Upper lobe of right lung (tissue), 1 donor: Measurements from ENCODE around the gene ATP6V0B. TPM values are rescaled to one million over a fixed set of nuclear protein-coding genes. Genes with fewer than 3 reads are reported as not detected.

Source experiments
- ATAC-seq: fragments of 200-7000 bp; cut with Tn5 transposase; one replicate; pipeline ENCODE4 v1.9.1; 2020; ENCODE audit warnings: mild to moderate bottlenecking, moderate library complexity
- DNase-seq: peaks from one replicate; pipeline ENCODE4 v3.0.0-alpha.2; 2020
- H3K27ac ChIP-seq: fragments of 200-600 bp; one replicate; pipeline ENCODE4 v1.8.0; 2022
- H3K27me3 ChIP-seq: fragments of 200-600 bp; one replicate; pipeline ENCODE4 v1.8.0; 2022; ENCODE audit warnings: mild to moderate bottlenecking
- H3K36me3 ChIP-seq: fragments of 200-600 bp; one replicate; pipeline ENCODE4 v1.8.0; 2022
- H3K4me1 ChIP-seq: fragments of 200-600 bp; one replicate; pipeline ENCODE4 v1.8.0; 2022
- H3K4me3 ChIP-seq: fragments of 200-600 bp; one replicate; pipeline ENCODE4 v1.8.0; 2022; ENCODE audit warnings: mild to moderate bottlenecking
- H3K9me3 ChIP-seq: fragments of 200-600 bp; one replicate; pipeline ENCODE4 v1.8.0; 2022
- intact Hi-C: fragments of 100-400 bp; cut with DNase I; formaldehyde crosslinking; loops from one replicate; pipeline ENCODE4 v1.11.0; 2022
- total RNA-seq: library from RNA; stranded (reverse); fragmentation: NEBNext Ultra II Directional; extraction: Animal tissue kit (Norgen Biotek cat#: 25700); gene quantifications from one replicate; pipeline ENCODE4 v1.2.1, GENCODE V29; 2021
- TF ChIP-seq, protein P1 (sequence below): fragments of 200-600 bp; IDR thresholded peaks from one replicate; pipeline ENCODE4 v1.8.0; 2022; ENCODE audit warnings: antibody characterized with exemption
- donor health status: DM: no; HTN: yes; CAD: no; lungs with severe emphysema.

ATP6V0B gene
- total RNA-seq, 1 donor from 2014 or later = 191 TPM

DNA sequence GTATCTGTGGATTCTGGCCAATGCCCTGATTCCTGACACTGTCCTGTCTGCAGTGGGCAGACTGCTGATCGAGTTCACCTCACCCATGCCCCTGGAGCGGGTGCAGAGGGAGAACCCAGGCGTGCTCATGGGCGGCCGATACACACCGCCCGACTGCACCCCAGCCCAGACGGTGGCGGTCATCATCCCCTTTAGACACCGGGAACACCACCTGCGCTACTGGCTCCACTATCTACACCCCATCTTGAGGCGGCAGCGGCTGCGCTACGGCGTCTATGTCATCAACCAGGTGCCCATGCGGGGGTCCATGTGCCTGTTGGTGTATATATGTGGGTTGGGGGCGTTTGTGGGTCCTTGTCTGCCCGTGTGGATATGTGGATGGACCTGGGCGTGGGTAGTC, 6.9 kb downstream of the ATP6V0B start:
- no peak overlapping the region for H3K27ac ChIP-seq
- ATAC-seq = no peak
- intact Hi-C loops = no loop called here
- H3K4me3 ChIP-seq = no peak overlapping the region
- H3K4me1 ChIP-seq = peaks cover 19% of the 10 kb centered on the region
- H3K9me3 ChIP-seq = no peaks in the 10 kb centered on the region
- H3K27me3 ChIP-seq = no peaks in the 10 kb centered on the region
- H3K36me3 ChIP-seq = peaks cover 17% of the 10 kb centered on the region
- TF ChIP-seq, protein P1, sequence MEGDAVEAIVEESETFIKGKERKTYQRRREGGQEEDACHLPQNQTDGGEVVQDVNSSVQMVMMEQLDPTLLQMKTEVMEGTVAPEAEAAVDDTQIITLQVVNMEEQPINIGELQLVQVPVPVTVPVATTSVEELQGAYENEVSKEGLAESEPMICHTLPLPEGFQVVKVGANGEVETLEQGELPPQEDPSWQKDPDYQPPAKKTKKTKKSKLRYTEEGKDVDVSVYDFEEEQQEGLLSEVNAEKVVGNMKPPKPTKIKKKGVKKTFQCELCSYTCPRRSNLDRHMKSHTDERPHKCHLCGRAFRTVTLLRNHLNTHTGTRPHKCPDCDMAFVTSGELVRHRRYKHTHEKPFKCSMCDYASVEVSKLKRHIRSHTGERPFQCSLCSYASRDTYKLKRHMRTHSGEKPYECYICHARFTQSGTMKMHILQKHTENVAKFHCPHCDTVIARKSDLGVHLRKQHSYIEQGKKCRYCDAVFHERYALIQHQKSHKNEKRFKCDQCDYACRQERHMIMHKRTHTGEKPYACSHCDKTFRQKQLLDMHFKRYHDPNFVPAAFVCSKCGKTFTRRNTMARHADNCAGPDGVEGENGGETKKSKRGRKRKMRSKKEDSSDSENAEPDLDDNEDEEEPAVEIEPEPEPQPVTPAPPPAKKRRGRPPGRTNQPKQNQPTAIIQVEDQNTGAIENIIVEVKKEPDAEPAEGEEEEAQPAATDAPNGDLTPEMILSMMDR = no peak
- no peak for DNase-seq

DNA sequence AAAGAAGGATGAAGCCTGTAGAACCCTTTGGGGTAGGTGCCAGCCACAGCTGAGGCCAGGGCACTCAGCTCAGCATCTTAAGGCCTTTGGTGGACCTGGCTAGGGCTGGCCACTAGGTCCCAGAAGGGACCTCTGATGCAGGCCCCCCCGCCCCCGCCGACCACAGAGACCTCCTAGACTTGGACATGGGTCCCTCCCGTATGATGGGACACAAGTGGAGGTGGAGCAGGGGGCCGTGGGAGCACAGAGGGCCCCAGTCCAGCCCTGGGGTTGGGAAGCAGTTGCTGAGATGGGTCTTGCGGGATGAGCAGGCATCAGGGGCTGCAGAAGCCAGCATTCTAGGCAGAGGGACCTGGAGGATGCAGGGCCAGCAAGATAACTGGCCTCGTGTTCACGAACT, 7.5 kb downstream of the ATP6V0B start:
- peak; percentile 59 for DNase-seq
- H3K36me3 ChIP-seq = peaks cover 11% of the 10 kb centered on the region
- TF ChIP-seq, protein P1 = no peak
- no peak overlapping the region for H3K4me3 ChIP-seq
- no peak for ATAC-seq
- H3K9me3 ChIP-seq = no peaks in the 10 kb centered on the region
- H3K27me3 ChIP-seq = no peaks in the 10 kb centered on the region
- H3K4me1 ChIP-seq = peaks cover 13% of the 10 kb centered on the region
- H3K27ac ChIP-seq = no peak overlapping the region
- intact Hi-C loops = no loop called here

DNA sequence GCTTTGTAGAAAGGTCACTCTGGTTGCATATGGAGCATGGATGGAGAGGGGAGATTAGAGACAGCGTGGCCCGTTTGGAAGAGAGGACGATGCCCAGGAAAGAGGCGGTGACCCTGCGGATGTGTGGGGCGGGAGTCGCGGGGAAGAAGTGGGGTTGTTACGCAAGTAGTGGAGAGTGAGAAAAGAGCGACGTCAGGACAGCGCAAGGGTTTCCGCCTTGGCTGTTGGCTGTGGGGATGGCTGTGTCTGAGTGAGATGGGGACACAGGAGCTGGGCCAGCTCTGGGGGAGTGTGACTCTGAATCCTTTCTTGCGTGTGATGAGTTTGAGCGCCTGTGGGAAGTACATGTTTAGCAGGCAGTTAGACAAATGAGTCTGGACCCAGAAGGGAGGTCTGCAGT, 8.0 kb downstream of the ATP6V0B start:
- Histone ChIP-seq H3K27ac (no peak overlapping the region), H3K27me3 (no peaks in the 10 kb centered on the region), H3K4me1 (peaks cover 9% of the 10 kb centered on the region), H3K36me3 (peaks cover 6% of the 10 kb centered on the region), H3K4me3 (no peak overlapping the region), H3K9me3 (no peaks in the 10 kb centered on the region)
- ATAC-seq = no peak
- DNase-seq = peak; percentile 62
- intact Hi-C loops = no loop called here
- TF ChIP-seq, protein P1 = no peak

DNA sequence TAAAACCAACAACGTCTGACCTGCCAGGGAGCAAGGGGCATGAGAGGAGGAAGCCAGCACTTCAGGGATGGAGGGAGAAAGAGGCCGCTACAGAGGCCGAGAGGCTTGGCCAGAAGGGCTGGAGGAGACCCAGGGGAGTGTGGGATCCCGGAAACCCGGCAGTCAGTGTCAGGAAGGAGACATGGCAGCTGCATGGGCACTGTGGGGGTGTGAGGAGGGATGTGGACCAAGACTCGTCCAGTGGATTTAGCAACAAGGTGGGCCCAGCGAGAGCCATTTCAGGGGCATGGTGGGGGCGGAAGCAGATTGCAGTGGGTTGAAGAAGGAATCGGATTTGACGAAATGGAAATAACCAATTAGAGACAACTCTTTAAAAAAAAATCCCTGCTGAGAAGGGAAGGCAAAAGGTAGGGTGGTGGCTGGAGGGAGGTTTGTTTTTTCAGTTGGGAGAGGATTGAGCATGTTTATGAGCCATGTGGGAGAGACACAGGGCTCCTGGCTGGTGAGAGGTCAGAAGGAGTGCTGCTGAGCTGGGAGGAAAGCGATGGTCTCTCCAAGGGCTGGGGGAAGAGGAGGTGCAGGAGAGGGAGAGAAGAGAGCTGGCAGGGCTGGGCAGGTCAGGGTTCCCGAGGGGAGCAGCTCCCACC, 8.6 kb downstream of the ATP6V0B start:
- intact Hi-C loops = no loop called here
- TF ChIP-seq, protein P1 = no peak
- no peak for ATAC-seq

DNA sequence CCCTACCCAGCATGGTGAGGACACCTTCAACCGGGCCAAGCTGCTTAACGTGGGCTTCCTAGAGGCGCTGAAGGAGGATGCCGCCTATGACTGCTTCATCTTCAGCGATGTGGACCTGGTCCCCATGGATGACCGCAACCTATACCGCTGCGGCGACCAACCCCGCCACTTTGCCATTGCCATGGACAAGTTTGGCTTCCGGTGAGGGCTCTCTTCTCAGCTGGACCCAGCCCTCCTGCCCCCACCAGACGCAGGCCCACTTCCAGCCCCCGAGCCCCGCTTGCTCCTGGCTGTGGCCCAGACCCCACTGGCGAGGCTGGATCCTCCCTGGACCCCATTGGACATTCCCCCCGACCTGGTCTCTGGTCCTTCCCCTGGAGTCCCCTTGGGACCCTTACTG, 10.1 kb downstream of the ATP6V0B start:
- H3K27ac ChIP-seq = no peak overlapping the region
- TF ChIP-seq, protein P1 = no peak
- H3K9me3 ChIP-seq = no peaks in the 10 kb centered on the region
- H3K27me3 ChIP-seq = no peaks in the 10 kb centered on the region
- H3K36me3 ChIP-seq = no peaks in the 10 kb centered on the region
- no peak for ATAC-seq
- no peak overlapping the region for H3K4me3 ChIP-seq
- peak; percentile 58 for DNase-seq
- H3K4me1 ChIP-seq = no peaks in the 10 kb centered on the region
- intact Hi-C loops = no loop called here

More for the DNA sequence above, 8.6 kb downstream of the ATP6V0B start:
- Histone ChIP-seq H3K27me3 (no peaks in the 10 kb centered on the region), H3K27ac (no peak overlapping the region), H3K4me3 (no peak overlapping the region), H3K9me3 (no peaks in the 10 kb centered on the region), H3K4me1 (peaks cover 4% of the 10 kb centered on the region), H3K36me3 (no peaks in the 10 kb centered on the region)
- no peak for DNase-seq
